GM10266 (cell line): ENCODE measurements around the gene SDK1.

Experiments
- DNase-seq: peaks from one replicate; pipeline ENCODE4 v3.0.0; 2012; ENCODE audit errors: extremely low spot score
- TF ChIP-seq, protein P1 (sequence below): IDR thresholded peaks from 2 replicates; pipeline ENCODE4 v1.5.1; 2012; ENCODE audit warnings: mild to moderate bottlenecking, low read depth; ENCODE audit not compliant: control insufficient read depth, insufficient read depth; ENCODE audit errors: missing control alignments

Gene SDK1

DNA sequence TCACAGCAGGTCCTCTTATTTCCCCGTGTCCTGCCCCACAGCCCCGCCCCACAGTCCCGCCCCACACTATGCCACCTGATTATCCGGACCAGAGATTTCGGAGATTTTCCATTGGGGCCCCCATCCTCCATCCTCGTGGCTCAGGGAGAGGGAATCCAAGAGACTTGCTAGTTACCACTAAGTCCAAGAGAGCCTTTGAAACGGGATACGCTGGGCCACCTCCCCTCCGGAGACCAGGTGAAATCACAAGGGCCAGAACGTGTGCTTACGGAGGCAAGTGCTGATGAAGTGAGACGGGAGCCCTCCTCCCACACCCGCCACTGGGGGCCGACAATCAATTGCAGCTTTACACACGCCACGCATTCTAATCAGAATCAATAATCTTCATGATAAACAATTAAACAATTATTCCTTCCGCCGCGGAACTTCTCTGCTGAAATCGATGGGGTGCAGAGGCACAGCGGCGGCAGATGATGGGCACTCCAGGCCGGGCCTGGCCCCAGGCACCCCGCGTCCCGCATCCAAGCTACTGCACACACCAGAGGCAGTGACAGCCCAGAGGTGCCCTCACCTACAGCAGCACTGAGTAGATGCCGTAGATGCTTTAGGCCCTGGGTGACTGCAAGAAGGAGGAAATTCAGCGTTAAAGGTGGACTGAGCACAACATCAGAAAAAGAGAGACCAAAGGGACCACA lies 847.0 kb downstream of the SDK1 start:
- DNase-seq: no peak
- TF ChIP-seq, protein P1, sequence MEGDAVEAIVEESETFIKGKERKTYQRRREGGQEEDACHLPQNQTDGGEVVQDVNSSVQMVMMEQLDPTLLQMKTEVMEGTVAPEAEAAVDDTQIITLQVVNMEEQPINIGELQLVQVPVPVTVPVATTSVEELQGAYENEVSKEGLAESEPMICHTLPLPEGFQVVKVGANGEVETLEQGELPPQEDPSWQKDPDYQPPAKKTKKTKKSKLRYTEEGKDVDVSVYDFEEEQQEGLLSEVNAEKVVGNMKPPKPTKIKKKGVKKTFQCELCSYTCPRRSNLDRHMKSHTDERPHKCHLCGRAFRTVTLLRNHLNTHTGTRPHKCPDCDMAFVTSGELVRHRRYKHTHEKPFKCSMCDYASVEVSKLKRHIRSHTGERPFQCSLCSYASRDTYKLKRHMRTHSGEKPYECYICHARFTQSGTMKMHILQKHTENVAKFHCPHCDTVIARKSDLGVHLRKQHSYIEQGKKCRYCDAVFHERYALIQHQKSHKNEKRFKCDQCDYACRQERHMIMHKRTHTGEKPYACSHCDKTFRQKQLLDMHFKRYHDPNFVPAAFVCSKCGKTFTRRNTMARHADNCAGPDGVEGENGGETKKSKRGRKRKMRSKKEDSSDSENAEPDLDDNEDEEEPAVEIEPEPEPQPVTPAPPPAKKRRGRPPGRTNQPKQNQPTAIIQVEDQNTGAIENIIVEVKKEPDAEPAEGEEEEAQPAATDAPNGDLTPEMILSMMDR: no peak

DNA sequence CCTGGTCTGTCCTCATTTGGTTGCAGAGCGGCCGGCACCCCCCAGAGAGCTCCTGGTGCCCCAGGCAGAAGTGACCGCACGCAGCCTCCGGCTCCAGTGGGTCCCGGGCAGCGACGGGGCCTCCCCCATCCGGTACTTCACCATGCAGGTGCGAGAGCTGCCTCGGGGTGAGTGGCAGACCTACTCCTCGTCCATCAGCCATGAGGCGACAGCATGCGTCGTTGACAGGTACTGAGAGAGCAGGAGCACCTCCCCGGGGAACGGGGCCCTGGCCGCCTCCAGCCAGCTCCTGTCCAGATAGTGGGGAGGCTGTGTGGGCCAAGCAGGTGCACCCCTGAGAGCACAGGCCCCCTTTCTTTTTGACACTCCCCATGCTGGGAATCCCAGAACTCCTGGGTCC lies 848.2 kb downstream of the SDK1 start:
- TF ChIP-seq, protein P1: no peak
- no peak for DNase-seq

DNA sequence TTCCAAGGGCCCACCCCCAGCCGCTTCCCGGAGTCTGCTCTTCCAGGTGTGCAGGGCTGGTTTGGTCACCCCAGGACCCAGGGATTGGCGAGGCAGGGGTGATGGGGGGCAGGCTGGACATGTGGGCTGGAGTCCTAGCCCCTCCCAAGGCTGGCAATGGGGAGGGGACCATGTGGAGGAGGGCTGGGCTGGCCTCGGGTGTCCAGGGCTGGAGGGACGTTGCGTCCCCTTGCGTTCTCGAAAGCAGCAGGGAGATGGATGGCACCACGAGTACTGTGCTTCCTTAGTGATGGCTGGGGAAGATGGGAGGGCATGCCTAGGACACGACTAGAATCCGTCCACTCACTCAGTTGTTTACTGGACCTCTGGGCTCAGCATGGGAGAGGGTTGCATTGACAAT lies 848.6 kb downstream of the SDK1 start:
- DNase-seq: no peak
- TF ChIP-seq, protein P1: no peak

DNA sequence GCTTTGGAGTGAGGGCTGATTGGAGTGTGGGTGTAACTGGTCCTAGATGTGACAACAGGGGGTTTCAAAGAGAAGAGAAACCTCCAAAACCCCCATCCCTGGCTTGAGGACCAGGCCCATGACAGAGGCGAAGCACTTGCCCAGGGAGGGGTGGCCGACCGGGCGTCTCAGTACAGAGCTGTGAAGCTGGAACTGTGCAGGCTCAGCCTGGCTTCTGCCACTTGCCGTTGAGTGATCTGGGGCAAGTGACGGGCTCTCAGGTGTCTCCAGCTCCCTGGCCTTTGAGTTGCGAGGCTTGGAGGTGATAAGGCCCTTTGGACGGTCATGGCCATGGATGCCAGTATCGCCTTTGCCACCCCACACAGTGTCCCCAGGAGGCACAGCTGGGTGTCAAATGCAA lies 849.7 kb downstream of the SDK1 start:
- DNase-seq: no peak
- TF ChIP-seq, protein P1: no peak

DNA sequence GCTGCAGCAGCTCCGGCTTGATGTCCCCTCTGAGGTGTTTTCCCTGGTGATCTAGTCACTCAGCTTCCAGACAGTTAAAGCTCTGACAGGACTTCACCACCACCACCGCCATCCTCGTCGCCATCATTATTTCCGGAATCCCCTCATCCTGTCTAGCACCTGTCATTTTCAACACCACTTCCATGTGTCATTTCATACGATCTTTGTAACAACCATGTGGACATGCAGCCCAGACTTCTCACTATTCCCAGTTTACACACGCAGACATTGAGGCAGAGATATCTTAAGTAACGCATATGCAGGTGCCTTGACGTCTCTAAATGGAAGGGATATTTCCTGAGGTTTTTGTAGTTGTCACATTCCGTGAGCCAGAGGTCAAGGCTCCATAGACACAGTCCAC lies 850.5 kb downstream of the SDK1 start:
- no peak for DNase-seq
- TF ChIP-seq, protein P1: no peak

DNA sequence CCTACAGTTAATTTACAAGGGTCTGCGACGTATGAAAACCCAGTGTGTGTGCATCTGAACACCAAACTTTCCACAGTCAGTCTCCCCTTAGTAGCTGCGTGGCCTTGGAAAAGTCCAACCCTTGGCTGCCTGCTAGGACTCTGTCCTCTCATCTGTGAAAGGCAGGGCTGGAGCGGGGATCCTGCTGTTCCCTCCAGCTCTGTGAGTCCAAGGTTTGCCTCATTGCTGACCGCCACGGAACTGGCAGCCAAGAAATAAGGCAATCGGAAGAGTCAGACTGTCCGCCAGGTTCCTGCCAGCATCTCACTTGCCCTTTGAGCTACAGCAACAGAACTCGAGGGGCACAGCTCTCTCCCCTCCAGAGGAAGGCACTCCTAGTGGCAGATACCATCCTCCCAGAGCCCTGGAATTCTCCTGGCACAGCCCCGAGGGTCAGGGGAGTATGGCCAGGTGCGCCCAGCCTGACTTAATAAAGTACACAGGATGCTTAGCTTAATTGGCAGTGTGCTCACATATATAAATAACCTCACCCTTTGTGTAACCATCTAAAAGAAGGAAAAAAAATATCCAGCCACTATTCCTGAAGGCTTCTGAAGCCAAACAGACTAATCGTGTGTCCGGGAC lies 851.0 kb downstream of the SDK1 start:
- TF ChIP-seq, protein P1: no peak
- DNase-seq: no peak

DNA sequence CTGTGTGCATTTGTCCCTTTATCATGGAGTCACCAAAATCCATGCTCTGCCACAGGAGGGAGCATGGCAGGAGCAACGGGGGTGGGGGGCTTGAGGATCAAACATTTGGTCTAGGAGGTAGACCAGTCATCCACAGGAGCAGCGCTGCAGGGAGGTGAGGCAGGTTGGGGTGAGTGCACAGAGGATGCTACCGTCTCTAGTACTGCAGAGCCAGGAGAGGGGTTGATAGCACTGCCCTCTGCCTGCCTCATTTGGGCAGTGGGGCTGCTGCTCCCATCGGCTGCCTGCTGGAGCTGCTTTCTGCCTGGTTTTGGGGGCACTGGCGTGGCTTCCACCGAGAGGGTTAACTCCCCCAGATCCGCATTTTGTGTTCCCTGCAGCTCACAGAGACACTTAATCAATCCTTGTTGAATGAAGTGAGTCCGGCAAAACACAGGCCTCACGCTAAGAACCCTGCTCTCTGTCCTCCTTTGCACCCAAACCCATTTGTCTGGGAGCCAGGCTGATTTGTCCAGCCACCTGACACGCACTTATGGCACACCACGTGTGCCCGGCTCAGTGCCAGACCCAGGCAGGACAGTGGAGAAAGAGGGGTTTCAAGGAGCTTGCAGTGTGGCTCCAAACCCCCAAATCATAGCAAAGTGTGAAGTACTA lies 854.0 kb downstream of the SDK1 start:
- TF ChIP-seq, protein P1: no peak
- no peak for DNase-seq
